Transverse colon (tissue), 4 donors: Measurements from ENCODE around the gene ATF5.

ENCODE experiments used
- POLR2AphosphoS5 ChIP-seq, 3 donors: sonication (generic); formaldehyde crosslinking; IDR thresholded peaks; one replicate each; pipeline ENCODE4 v1.6.1; 2016; ENCODE audit warnings: antibody characterized with exemption in 3 of 3
- TF ChIP-seq, protein P1 (sequence below), 5 experiments: fragments of 200-600 bp in 3 of 5; fragments of 450-650 bp in 2 of 5; sonication (generic) in 3 of 5; IDR thresholded peaks; 1 replicate in 2 of 5; 2 replicates in 3 of 5; pipeline ENCODE4 v1.5.1; 2016 to 2017; ENCODE audit warnings: antibody characterized with exemption in 5 of 5, inconsistent platforms in 3 of 5, mild to moderate bottlenecking in 2 of 5, moderate library complexity in 1 of 5

DNA sequence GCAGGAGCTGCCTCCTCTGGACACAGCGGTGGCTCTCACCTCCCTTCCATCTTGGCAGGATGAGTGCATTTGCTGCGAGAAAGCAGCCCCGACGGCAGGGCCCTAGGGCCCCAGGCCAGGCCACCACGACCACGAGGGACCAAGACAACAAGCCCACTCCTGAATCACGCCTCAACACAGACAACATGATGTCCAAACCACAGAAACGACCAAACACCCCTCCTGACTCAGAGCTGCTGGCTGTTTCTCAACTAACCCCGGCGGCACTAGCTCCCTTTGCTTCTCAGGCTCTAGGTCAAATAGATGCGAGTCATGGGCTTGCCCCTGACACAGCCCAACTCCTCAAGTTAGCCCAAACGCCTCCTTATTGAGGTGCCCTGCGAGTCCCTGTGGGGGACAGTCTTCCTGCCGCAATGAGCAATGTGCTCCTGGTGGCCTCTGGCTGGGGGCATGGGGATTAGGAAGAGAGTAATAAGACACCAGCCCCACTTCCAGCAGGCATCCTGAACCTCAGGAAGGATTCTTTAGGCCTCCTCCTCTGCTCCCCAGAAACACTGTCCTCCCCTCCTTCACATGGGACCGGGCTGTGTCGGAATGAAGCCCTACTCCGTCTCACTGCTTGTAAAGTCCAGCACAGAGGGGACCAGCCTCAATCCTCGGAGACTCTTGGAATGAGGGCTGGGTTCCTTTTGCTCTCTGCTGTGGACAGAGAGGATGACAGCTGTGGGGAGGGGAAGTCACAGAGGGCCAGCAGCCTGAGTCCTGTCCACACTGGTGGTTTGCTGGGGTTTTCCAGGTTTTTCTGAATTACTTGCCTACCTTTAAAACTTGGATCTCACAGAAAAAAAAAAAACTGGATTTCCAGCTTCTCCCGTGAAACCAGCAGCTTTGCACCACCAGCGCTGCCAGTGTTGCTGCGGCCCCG is 6.9 kb upstream of the ATF5 start:
- TF ChIP-seq, protein P1, sequence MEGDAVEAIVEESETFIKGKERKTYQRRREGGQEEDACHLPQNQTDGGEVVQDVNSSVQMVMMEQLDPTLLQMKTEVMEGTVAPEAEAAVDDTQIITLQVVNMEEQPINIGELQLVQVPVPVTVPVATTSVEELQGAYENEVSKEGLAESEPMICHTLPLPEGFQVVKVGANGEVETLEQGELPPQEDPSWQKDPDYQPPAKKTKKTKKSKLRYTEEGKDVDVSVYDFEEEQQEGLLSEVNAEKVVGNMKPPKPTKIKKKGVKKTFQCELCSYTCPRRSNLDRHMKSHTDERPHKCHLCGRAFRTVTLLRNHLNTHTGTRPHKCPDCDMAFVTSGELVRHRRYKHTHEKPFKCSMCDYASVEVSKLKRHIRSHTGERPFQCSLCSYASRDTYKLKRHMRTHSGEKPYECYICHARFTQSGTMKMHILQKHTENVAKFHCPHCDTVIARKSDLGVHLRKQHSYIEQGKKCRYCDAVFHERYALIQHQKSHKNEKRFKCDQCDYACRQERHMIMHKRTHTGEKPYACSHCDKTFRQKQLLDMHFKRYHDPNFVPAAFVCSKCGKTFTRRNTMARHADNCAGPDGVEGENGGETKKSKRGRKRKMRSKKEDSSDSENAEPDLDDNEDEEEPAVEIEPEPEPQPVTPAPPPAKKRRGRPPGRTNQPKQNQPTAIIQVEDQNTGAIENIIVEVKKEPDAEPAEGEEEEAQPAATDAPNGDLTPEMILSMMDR (IDR thresholded peaks at IDR 0.05): no peak
- TF ChIP-seq POLR2AphosphoS5 (IDR thresholded peaks at IDR 0.05): no peak
